DLD1 (cell line): ENCODE measurements around the gene CCDC27.
"Not testable (repeated sequence)": the region's sequence is repeated elsewhere in the genome, so short reads cannot be mapped to it uniquely, and the experiment has no call there.

Experiments used
- in situ Hi-C: cut with HindIII; loops from 2 replicates; pipeline ENCODE4 v1.10.0; 2017; ENCODE audit warnings: low sequenced_read_pairs

The CCDC27 gene

GRCh38 chr1:3787745-3788605, 35.7 kb downstream of the CCDC27 start:
- in situ Hi-C loops: no loop called here

GRCh38 chr1:3788756-3789420, 36.6 kb downstream of the CCDC27 start:
- in situ Hi-C loops: no loop called here

GRCh38 chr1:3789421-3790300, 37.4 kb downstream of the CCDC27 start:
- in situ Hi-C loops: no loop called here

GRCh38 chr1:3790500-3790923, 38.3 kb downstream of the CCDC27 start:
- in situ Hi-C loops: no loop called here

- in situ Hi-C loops: no loop called here
Observed at GRCh38 chr1:3790952-3791351, 38.7 kb downstream of the CCDC27 start.

GRCh38 chr1:3795453-3796214, 43.4 kb downstream of the CCDC27 start:
- in situ Hi-C loops: no loop called here

GRCh38 chr1:3796215-3797061, 44.2 kb downstream of the CCDC27 start, which contains the start of gene LRRC47:
Gene LRRC47, minus strand, starts transcription at chr1:3796498. Its CDS starts 22 bp downstream, at chr1:3796476.
- in situ Hi-C loops: no loop called here

- in situ Hi-C loops: no loop called here
Observed at GRCh38 chr1:3799976-3800685, 47.9 kb downstream of the CCDC27 start.

GRCh38 chr1:3800795-3801194, 48.5 kb downstream of the CCDC27 start:
- in situ Hi-C loops: not testable (repeated sequence)

GRCh38 chr1:3803905-3804626, 51.8 kb downstream of the CCDC27 start:
- in situ Hi-C loops: no loop called here

- in situ Hi-C loops: not testable (repeated sequence)
Observed at GRCh38 chr1:3804627-3804944, 52.3 kb downstream of the CCDC27 start.

GRCh38 chr1:3805038-3805437, 52.8 kb downstream of the CCDC27 start:
- in situ Hi-C loops: no loop called here

- in situ Hi-C loops: no loop called here
Observed at GRCh38 chr1:3807769-3808168, 55.5 kb downstream of the CCDC27 start.

GRCh38 chr1:3809680-3810079, 57.4 kb downstream of the CCDC27 start:
- in situ Hi-C loops: no loop called here

GRCh38 chr1:3810149-3810761, 58.0 kb downstream of the CCDC27 start:
- in situ Hi-C loops: not testable (repeated sequence)

GRCh38 chr1:3811595-3811911, 59.3 kb downstream of the CCDC27 start:
- in situ Hi-C loops: no loop called here

GRCh38 chr1:3814065-3814464, 61.8 kb downstream of the CCDC27 start:
- in situ Hi-C loops: no loop called here
